ENCODE data around the gene DISC1. TPM values are rescaled to one million over a fixed set of nuclear protein-coding genes. Genes with fewer than 3 reads are reported as not detected.

DISC1 gene
- total RNA-seq, 2 experiments from 2014 or later = 19.8 to 20.0 TPM

DNA sequence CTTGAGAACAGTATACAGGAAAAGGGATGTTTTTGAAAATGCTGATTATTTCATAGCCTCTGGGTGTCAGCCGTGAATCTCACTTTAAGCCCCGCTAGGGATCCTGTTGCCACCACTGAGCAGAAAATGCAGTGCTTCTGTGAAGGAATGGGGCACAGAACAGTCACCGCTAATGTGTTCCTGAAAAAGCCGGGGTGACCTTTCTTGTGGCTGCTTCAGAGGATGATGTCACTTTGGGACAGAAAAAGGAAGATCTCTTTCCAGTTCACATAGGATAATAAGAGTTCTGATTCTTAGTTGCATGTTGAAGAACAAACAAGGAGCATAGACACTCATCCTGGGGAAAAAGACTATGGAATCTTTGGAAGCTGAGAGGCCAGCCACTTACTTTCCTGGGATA, 349.6 kb downstream of the DISC1 start:
- Histone ChIP-seq H3K9me3 (ENCODE audit: control insufficient read depth in 1 of 2, insufficient read depth in 1 of 2, low read length in 2 of 2) (no peaks in the 10 kb centered on the region), H3K27ac (ENCODE audit: low read depth in 1 of 2, low read length in 2 of 2) (no peak overlapping the region), H3K36me3 (ENCODE audit: insufficient read depth, low read length) (no peaks in the 10 kb centered on the region), H3K4me3 (ENCODE audit: low read length) (no peak overlapping the region), H3K4me1 (ENCODE audit: insufficient read depth, low read length) (no peaks in the 10 kb centered on the region), H3K27me3 (ENCODE audit: control insufficient read depth in 1 of 2, insufficient read depth in 2 of 2, low read length in 2 of 2) (no peaks in the 10 kb centered on the region)
- intact Hi-C loops (cut with DNase I, micrococcal nuclease) = no loop called here
- ChIA-PET POLR2A (no interaction called here), CTCF (no interaction called here)
- no peak overlapping the region for H3K4me3 Mint-ChIP-seq
- no peaks in the 10 kb centered on the region for H3K4me1 Mint-ChIP-seq (ENCODE audit: low read depth)
- peaks cover 6% of the 10 kb centered on the region for H3K9me3 Mint-ChIP-seq
- DNase-seq (no peak), ATAC-seq (ENCODE audit: poor library complexity) (no peak)
- no peaks in the 10 kb centered on the region for H3K27me3 Mint-ChIP-seq
- no peak overlapping the region for H3K27ac Mint-ChIP-seq
- H3K36me3 Mint-ChIP-seq (ENCODE audit: low read depth) = peaks cover 35% of the 10 kb centered on the region
- TF ChIP-seq, protein P1, sequence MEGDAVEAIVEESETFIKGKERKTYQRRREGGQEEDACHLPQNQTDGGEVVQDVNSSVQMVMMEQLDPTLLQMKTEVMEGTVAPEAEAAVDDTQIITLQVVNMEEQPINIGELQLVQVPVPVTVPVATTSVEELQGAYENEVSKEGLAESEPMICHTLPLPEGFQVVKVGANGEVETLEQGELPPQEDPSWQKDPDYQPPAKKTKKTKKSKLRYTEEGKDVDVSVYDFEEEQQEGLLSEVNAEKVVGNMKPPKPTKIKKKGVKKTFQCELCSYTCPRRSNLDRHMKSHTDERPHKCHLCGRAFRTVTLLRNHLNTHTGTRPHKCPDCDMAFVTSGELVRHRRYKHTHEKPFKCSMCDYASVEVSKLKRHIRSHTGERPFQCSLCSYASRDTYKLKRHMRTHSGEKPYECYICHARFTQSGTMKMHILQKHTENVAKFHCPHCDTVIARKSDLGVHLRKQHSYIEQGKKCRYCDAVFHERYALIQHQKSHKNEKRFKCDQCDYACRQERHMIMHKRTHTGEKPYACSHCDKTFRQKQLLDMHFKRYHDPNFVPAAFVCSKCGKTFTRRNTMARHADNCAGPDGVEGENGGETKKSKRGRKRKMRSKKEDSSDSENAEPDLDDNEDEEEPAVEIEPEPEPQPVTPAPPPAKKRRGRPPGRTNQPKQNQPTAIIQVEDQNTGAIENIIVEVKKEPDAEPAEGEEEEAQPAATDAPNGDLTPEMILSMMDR (IDR thresholded peaks at IDR 0.05) = no peak

DNA sequence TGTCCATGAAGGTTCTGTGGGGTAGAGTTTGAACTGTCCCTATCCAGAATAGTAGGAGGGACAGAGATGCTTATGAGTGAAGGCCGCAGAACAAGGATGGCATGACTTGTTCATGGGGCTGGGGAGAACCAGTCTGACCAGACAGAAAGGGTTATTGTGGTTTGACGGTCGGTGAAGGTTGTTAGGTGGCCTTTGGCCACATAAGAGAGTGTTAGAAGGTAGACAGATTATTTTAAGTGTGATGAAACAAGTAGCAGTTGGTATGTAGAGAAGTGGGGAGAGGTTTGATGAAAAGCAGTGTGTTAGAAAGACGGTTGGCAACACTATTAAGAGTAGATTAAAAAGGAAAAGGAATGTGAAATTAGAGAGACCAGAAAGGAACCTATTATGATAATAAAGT, 355.1 kb downstream of the DISC1 start:
- Mint-ChIP-seq H3K4me1 (ENCODE audit: low read depth) (peaks cover 17% of the 10 kb centered on the region), H3K36me3 (ENCODE audit: low read depth) (peaks cover 10% of the 10 kb centered on the region), H3K27ac (no peak overlapping the region), H3K27me3 (no peaks in the 10 kb centered on the region), H3K4me3 (no peak overlapping the region), H3K9me3 (peaks cover 4% of the 10 kb centered on the region)
- Histone ChIP-seq H3K36me3 (ENCODE audit: insufficient read depth, low read length) (no peaks in the 10 kb centered on the region), H3K27ac (ENCODE audit: low read depth in 1 of 2, low read length in 2 of 2) (no peak overlapping the region), H3K4me1 (ENCODE audit: insufficient read depth, low read length) (no peaks in the 10 kb centered on the region), H3K4me3 (ENCODE audit: low read length) (no peak overlapping the region), H3K9me3 (ENCODE audit: control insufficient read depth in 1 of 2, insufficient read depth in 1 of 2, low read length in 2 of 2) (no peaks in the 10 kb centered on the region), H3K27me3 (ENCODE audit: control insufficient read depth in 1 of 2, insufficient read depth in 2 of 2, low read length in 2 of 2) (no peaks in the 10 kb centered on the region)
- ATAC-seq (ENCODE audit: poor library complexity) (no peak), DNase-seq (no peak)
- ChIA-PET POLR2A (no interaction called here), CTCF (no interaction called here)
- intact Hi-C loops (cut with DNase I, micrococcal nuclease) = loop anchor here in 1 of 2 experiments (5.0 kb wide), 1 partner anchor 114 kb away; no protein-coding TSS in a partner anchor
- TF ChIP-seq, protein P1 (IDR thresholded peaks at IDR 0.05) = no peak

DNA sequence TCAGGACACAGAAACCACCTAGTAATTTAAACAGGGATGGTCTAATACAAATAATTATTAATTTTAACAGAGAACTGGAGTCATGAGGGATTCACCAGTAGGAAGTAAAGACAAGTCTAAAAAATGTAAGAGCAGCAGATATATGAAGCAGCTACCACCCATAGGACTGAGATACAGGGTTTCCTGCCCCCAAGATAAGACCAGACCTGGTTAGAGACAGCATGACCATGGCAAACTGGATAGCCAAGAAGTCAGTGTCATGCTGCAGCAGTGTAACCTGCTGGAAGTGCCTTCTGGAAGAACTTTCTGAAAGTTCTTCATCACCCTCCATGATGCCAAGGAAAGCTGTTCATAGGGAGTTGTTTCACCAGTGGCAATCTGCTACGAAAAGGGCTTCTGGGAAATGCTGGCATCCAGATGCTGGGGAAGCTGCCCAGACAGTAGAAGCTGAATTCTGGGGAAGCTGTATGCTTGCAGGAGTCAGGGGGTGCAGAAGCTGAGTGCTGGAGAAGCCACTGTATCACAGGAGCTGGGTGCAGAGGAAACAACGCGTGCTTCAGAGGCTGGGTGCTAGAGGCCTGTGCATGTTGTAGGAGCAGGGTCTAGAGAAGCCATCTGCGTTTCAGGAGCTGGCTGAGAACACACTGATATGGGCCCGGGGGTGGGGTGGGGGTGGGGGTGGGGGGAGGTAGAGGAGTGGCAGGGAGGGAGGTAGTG, 356.4 kb downstream of the DISC1 start:
- TF ChIP-seq, protein P1 (IDR thresholded peaks at IDR 0.05) = no peak
- Histone ChIP-seq H3K27ac (ENCODE audit: low read depth in 1 of 2, low read length in 2 of 2) (no peak overlapping the region), H3K27me3 (ENCODE audit: control insufficient read depth in 1 of 2, insufficient read depth in 2 of 2, low read length in 2 of 2) (no peaks in the 10 kb centered on the region), H3K4me1 (ENCODE audit: insufficient read depth, low read length) (no peaks in the 10 kb centered on the region), H3K9me3 (ENCODE audit: control insufficient read depth in 1 of 2, insufficient read depth in 1 of 2, low read length in 2 of 2) (no peaks in the 10 kb centered on the region), H3K4me3 (ENCODE audit: low read length) (no peak overlapping the region), H3K36me3 (ENCODE audit: insufficient read depth, low read length) (no peaks in the 10 kb centered on the region)
- intact Hi-C loops (cut with DNase I, micrococcal nuclease) = loop anchor here in 1 of 2 experiments (5.0 kb wide), 1 partner anchor 116 kb away; no protein-coding TSS in a partner anchor
- H3K27me3 Mint-ChIP-seq = no peaks in the 10 kb centered on the region
- no peaks in the 10 kb centered on the region for H3K9me3 Mint-ChIP-seq
- DNase-seq (no peak), ATAC-seq (ENCODE audit: poor library complexity) (no peak)
- peak overlapping the region; percentile 62 for H3K27ac Mint-ChIP-seq
- peaks cover 1% of the 10 kb centered on the region for H3K36me3 Mint-ChIP-seq (ENCODE audit: low read depth)
- peaks cover 17% of the 10 kb centered on the region for H3K4me1 Mint-ChIP-seq (ENCODE audit: low read depth)
- ChIA-PET CTCF (interaction anchor here (0.7 to 1.0 kb wide), 2 partner anchors 9 to 71 kb away, joined by 3 read pairs; no protein-coding TSS in a partner anchor), POLR2A (interaction anchor here (0.5 to 1.1 kb wide), 2 partner anchors 28 to 117 kb away, joined by 3 read pairs; no protein-coding TSS in a partner anchor)
- no peak overlapping the region for H3K4me3 Mint-ChIP-seq

All from CD4-positive, alpha-beta T cell (primary cell).